ENCODE results near the gene ADGRF3.
"Not testable (repeated sequence)": the region's sequence is repeated elsewhere in the genome, so short reads cannot be mapped to it uniquely, and the experiment has no call there.

Gene ADGRF3

DNA sequence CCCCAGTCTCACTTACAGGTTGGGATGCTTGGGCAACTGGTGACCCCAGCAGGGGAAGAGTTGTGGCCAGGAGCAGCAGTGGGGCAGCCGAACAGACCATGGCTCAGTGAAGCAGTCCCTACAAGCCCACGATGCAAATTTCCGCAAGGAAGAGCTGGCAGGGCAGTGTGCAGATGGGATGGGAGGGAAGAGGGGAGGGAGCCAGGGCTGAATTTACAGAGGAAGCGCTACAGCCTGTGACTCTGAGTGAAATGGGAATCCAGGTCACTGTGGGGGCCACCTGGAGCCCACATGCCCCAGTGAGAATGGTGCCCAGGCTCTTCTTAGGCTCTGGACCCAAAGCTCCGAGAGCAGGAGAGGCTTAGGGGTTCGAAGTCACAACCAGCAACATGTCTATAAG is 27.6 kb downstream of the ADGRF3 start:
- no peak for DNase-seq (ENCODE audit: low read depth in 2 of 3, low spot score in 2 of 3)

DNA sequence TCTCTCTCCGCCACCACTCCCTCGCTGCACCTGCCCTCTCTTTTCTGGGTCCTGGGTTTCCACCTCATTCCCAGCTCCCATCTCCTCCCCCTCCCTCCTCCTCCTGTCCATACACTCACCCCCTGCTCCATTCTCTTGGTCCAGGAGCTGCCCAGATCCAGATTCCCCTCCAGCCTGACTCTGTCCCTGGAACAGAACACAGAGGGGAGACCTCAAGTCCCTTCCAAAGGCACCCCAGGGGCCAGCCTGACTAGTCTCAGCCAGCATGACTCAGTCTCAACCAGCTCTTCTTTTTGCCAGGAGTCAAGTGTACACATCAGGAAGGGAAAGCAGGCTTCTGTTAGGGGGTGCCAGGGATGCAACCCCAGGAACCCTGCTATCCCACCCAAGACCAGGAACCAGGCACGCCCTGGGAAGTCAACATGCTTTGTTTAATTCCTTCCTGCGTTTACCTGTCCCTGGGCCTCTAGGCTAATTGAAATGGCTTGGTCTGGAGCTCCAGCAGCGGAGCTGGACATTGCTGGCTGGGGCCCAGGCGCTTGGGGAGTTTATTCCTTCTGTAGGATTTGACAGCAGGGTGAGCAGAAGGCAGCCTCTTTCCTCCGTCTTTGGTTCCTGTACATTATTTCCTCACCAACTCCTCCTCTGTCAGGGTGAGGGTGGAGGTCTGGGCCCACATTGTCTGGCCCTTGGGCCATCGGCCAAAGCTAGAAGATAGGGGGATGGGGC is 29.0 kb downstream of the ADGRF3 start:
- no peak for DNase-seq (ENCODE audit: low read depth in 2 of 3, low spot score in 2 of 3)

DNA sequence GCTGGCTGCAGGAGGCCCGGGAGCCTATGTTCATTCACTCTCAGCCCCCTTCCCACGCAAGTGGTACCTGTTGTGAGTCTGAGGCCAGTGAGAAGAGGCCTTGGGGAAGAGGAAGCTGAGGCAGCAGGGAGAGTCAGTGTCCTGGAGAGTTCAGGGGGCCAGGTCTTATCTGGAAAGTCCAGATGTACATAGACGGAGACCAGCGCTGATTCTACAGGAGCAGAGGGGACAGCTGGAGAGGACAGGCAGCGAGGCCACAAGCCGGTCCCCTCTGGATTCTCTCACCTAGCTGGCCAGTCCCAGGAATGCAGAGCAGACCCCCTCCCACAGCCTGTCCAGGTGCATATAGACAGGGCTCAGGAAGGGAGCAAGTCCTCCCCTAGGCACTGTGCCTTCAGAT is 29.7 kb downstream of the ADGRF3 start:
- no peak for DNase-seq (ENCODE audit: low read depth in 2 of 3, low spot score in 2 of 3)

DNA sequence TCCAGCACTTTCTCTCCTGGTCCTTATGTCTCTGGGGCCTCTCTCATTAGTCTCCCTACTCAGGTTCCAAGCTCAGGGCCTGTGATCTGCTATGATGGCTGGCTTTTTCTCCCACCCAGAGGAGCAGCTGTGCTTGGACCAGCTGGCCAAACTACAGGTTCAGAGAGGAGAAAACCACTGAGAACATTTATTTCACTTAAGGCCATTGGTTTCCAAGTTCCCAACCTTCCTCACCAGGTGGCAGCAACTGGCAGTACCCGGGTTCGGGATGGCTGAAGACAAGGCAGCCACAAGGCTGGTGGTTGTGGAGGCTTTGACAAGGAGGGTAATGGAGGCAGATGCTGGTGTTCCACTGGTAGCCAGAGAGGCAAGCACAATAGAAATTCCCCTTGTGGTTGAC is 30.5 kb downstream of the ADGRF3 start:
- DNase-seq (ENCODE audit: low read depth in 2 of 3, low spot score in 2 of 3): no peak

- no peak for DNase-seq (ENCODE audit: low read depth in 2 of 3, low spot score in 2 of 3)
These were observed 32.3 kb downstream of the ADGRF3 start for GRCh38 chr2:26314243-26314642.

GRCh38 chr2:26313446-26313845 is 33.1 kb downstream of the ADGRF3 start:
- no peak for DNase-seq (ENCODE audit: low read depth in 2 of 3, low spot score in 2 of 3)

GRCh38 chr2:26312471-26312870 is 34.1 kb downstream of the ADGRF3 start:
- DNase-seq (ENCODE audit: low read depth in 2 of 3, low spot score in 2 of 3): no peak

DNA sequence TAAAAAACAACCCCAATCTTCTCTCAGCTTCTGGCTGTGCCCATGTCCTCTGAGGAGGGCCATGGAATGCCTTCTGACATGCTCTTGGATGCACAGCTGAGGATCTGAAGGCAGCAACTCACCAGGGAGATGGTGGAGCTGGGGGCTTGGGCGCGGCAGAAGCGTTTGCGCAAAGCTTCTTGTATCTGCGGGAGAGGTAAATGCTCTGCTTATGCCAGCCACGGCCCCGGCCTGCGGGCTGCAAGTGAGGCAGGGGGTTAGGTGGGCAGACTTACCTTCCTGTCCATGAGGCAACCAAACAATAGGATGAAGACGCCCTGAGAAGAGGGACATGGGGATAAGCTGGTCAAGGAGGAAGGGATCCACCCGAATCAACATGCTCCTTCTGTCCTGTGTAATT is 36.7 kb downstream of the ADGRF3 start:
- DNase-seq (ENCODE audit: low read depth in 2 of 3, low spot score in 2 of 3): no peak

- no peak for DNase-seq (ENCODE audit: low read depth in 2 of 3, low spot score in 2 of 3)
These were observed 41.0 kb downstream of the ADGRF3 start for GRCh38 chr2:26305540-26305939.

DNA sequence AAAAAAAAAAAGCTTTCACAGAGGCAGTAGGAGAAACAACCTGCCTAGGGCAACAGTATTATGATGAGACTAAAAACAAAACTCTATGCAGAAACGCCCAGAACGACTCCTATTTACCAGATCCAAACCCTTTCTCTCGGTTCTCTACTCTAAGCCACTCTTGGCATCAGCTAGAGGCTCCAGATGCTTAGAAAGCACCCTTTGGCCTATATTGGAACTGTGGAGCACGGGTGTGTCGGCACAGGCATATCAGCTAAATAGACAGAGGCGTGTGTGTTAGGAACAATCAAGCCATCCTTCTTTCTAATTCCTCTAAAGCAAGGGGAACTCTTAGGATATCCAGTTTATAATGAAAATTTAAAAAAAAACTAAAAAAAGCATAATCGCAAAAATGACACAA is 41.5 kb downstream of the ADGRF3 start:
- not testable (repeated sequence) for DNase-seq (ENCODE audit: low read depth in 2 of 3, low spot score in 2 of 3)

GRCh38 chr2:26302846-26303245 is 43.7 kb downstream of the ADGRF3 start:
- DNase-seq (ENCODE audit: low read depth in 2 of 3, low spot score in 2 of 3): no peak

- DNase-seq (ENCODE audit: low read depth in 2 of 3, low spot score in 2 of 3): no peak
These were observed 46.2 kb downstream of the ADGRF3 start for GRCh38 chr2:26300234-26300925.

DNA sequence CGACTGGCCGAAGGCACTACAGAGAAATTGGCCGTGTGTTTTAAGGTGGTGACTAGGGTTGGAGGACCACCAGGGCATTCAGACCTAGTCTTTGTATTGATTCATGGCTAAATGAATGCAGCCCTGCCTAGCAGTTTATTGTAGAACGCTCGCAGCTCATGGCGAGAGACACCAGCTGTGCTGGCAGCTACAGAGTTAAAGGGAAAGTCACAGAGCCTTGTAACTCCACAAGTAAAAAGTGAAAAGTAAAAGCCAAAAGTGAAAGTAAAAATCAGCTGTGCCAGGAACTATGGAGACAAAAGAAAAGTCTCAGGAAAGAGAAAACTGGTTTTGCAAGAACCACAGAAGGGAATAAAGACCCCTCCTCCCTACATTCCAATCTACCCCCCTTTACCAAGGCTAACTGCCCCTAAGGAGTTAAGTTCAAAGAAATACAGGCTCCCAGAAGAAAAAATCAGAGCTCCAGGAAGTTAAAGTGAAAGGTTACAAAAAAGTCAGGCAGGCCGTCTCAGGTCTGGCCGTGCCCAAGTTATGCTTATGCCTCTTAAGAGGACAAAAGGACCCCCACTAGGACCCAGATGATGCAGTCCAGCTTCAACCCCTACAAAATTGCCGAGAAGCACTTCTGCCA is 47.0 kb downstream of the ADGRF3 start:
- DNase-seq (ENCODE audit: low read depth in 2 of 3, low spot score in 2 of 3): no peak

GRCh38 chr2:26298638-26299393 is 47.8 kb downstream of the ADGRF3 start:
- peak in 2 of 3 experiments; percentile 25 to 31 for DNase-seq (ENCODE audit: low read depth in 2 of 3, low spot score in 2 of 3)

DNA sequence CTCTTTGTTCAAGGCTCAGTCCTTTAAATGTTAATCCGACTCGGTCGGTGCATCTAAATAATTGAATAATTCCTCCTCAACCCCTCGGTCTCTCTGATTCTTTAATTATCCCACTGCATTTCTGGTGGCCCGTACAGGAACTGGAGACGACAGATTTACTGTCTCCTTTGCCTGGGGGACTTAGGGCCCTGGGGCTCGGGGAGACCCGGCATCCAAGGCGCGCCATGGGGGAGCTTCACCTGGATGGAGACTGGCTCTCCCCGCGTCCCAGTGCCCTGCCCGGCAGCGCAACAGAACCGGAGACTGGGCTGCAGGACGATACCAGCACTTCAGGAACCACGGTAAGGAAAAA is 48.3 kb downstream of the ADGRF3 start:
- DNase-seq (ENCODE audit: low read depth in 2 of 3, low spot score in 2 of 3): no peak

GRCh38 chr2:26297061-26297460 is 49.5 kb downstream of the ADGRF3 start:
- no peak for DNase-seq (ENCODE audit: low read depth in 2 of 3, low spot score in 2 of 3)

DNA sequence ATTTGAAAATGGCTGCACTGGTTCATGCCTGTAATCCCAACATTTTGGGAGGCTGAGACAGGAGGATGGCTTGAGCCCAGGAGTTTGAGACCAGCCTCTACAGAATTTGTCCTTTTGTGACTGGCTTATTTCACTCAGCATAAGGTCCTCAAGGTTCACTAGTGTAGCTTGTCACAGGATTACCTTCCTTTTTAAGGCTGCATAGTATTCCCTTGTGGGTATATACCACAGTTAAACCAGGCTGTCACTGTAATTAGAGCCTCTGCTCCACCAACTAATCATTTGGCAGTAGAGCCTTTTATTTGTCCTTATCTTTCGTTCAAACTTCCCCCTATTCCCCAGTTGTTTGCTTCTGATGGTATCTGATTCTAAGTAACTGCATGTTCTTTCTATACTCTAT is 51.1 kb downstream of the ADGRF3 start:
- DNase-seq (ENCODE audit: low read depth in 2 of 3, low spot score in 2 of 3): no peak

- no peak for DNase-seq (ENCODE audit: low read depth in 2 of 3, low spot score in 2 of 3)
These were observed 53.9 kb downstream of the ADGRF3 start for GRCh38 chr2:26292646-26293045.

GRCh38 chr2:26290001-26290400 is 56.6 kb downstream of the ADGRF3 start:
- DNase-seq (ENCODE audit: low read depth in 2 of 3, low spot score in 2 of 3): no peak

DNA sequence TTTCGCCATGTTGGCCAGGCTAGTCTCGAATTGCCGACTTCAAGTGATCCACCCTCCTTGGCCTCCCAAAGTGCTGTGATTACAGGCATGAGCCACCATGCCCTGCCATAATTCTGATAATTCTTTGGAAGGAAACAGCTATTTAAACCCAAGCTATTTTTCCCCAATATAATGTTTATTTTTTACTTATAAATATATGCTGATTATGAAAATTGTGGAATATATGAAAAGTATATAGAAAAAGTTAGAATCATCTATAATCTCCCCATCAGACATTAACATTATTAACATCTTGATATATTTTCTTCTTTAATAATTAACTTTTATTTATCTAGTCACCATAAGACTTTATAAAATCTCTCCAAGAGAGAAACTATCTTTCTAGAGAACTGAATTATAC is 60.7 kb downstream of the ADGRF3 start:
- DNase-seq (ENCODE audit: low read depth in 2 of 3, low spot score in 2 of 3): no peak

- DNase-seq (ENCODE audit: low read depth in 2 of 3, low spot score in 2 of 3): no peak
These were observed 62.5 kb downstream of the ADGRF3 start for GRCh38 chr2:26284132-26284531.

GRCh38 chr2:26283606-26284005 is 63.0 kb downstream of the ADGRF3 start:
- DNase-seq (ENCODE audit: low read depth in 2 of 3, low spot score in 2 of 3): no peak
